CMK (cell line): ENCODE measurements around the gene MTG1.

Experiments
- DNase-seq: peaks from one replicate; pipeline ENCODE4 v3.0.0-alpha.2; 2010; ENCODE audit warnings: low read depth

The MTG1 gene

DNA sequence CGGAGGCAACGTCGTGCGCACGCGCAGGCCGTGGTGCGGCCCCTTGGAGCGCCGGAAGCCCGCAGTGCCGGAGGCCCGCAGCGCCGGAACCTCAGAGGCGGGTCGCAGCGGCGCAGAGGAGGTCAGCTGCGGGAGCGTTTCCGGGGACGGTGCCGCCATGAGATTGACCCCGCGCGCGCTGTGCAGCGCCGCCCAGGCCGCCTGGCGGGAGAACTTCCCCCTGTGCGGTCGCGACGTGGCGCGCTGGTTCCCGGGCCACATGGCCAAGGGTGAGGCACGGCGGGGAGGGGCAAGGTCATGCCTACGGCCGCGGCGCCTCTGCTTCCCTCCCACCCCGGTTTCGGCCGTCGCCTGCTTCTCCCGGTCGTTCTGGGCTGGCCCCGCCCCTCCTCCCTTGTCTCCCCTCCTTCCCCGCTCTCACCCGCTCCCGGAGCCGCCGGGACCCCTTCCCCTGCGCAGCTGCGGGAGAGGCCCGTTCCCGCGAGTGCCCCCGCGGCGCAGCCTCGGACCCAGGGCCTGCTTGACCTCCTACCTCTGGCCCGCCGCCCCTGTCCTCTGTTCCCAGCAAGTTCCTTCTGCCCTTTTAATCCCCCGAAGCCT is at the start of gene MTG1:
TSS of gene MTG1 (plus strand) at position 94 of the 600 bp plus-strand sequence. CDS start at position 158, 64 bp downstream.
- peak; percentile 86 for DNase-seq

DNA sequence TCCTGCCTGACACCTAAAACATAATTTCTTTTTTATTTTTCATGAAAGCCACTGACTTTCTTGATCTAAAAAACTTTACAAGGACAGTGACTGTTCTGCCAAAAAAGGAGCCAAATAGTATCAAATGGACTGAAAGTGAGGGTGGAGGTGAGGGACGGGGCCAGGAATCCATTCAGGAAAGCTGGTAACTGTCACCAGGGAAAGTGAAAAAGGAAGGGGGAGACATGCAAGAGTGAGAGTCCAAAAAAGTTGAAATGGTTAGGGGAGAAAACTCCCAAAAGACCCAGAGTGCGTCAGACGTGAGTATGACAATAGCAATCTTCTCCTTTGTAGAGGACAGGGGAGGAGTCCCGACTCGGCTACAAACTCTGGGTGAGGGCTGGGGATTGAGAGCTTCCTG is 49.7 kb upstream of the MTG1 start:
- DNase-seq = no peak

DNA sequence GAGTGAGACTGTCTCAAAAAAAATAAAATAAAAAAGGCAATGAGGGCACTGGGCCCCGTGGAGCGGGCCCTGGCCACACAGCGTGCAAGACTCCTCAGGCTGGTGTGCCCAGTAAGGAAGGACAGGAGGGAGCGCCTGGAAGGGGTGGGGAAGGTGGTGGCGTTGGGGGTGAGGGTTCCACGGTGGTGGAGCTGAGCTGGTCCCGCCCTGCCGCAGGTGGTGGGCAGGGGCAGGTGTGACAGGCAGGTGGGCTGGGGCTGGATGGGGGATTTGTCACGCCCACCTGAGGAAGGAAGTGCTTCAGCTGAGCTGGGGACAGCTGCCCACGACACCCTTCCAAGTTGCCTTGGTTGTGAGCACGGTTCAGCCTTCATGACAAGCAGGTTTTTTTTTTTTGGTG is 47.5 kb upstream of the MTG1 start:
- DNase-seq = no peak

- DNase-seq = no peak
These were observed 46.0 kb upstream of the MTG1 start for GRCh38 chr10:133347710-133348517.

DNA sequence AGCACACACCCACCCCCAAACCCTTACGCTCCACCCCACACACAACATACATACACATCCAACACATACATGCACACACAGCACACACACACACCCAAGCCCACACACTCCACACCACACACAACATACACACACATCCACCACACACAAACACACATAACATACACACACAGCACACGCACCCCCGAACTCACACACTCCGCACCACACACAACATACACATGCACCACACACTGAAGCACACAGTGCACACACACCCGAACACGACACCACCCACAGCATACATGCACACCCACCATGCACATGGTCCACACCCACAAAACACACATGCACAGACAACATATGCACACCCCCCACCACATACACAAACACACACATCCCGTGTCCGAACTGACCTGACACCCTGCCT is 44.8 kb upstream of the MTG1 start:
- no peak for DNase-seq

- no peak for DNase-seq
These were observed 44.4 kb upstream of the MTG1 start for GRCh38 chr10:133349577-133350011.

- no peak for DNase-seq
These were observed 43.5 kb upstream of the MTG1 start for GRCh38 chr10:133350283-133350949.

DNA sequence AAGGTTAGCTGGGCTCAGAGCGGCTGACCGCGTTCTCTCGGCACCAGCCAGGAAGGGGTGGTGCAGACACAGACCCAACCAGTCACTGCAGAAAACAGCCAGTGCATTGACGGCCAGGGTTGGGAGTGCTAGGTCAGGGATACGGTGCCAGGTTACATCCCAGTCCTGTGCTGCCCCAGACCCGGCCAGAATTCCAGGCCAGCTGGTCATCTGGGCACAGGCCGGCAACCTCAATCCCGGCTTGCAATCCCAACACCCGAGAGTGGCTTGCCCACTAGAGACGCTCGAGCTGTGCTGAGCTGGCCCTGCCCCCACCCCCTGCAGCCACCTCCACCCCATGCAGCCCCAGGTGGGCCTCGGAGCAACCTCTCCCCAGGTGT is 43.0 kb upstream of the MTG1 start:
- no peak for DNase-seq

GRCh38 chr10:133351408-133352318 is 42.3 kb upstream of the MTG1 start:
- no peak for DNase-seq

- DNase-seq = no peak
These were observed 40.6 kb upstream of the MTG1 start for GRCh38 chr10:133353202-133353959.

- no peak for DNase-seq
These were observed 39.9 kb upstream of the MTG1 start for GRCh38 chr10:133353988-133354605.

DNA sequence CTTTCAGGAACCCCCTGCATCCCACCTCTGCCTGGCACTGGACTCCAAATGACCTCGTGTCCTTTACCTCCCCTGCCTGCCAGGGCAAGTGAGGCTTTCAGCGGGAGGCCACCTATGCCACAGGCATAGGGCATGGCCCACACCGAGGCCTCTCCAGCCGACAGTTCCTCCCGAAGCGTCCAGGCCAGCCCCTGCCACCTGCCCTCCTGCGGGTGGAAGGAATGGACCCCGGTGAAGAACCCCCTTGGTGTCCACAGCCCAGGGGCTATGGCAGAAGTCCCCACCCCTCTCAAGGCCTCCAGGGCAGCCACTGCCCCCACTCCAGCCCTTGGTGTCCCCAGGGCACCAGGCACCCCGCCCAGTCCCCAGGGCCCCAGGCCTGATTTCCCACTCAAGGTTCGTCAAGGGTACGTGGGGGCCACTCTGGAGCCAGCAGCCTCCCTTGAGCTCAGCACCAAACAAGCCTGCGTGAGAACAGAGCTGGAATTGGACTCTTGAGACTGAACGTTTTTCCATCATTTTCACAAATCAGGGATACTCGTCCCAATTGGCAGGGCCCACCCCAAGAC is 39.2 kb upstream of the MTG1 start:
- no peak for DNase-seq

- no peak for DNase-seq
These were observed 38.7 kb upstream of the MTG1 start for GRCh38 chr10:133355266-133355665.

GRCh38 chr10:133355991-133356390 is 38.0 kb upstream of the MTG1 start:
- DNase-seq = no peak

- no peak for DNase-seq
These were observed 37.2 kb upstream of the MTG1 start for GRCh38 chr10:133356549-133357284.

- peak; percentile 83 for DNase-seq
These were observed 36.4 kb upstream of the MTG1 start, which contains the start of gene FUOM for GRCh38 chr10:133357285-133358161. TSS of gene FUOM (minus strand) at chr10:133358019. CDS start at chr10:133358007, 12 bp downstream.

DNA sequence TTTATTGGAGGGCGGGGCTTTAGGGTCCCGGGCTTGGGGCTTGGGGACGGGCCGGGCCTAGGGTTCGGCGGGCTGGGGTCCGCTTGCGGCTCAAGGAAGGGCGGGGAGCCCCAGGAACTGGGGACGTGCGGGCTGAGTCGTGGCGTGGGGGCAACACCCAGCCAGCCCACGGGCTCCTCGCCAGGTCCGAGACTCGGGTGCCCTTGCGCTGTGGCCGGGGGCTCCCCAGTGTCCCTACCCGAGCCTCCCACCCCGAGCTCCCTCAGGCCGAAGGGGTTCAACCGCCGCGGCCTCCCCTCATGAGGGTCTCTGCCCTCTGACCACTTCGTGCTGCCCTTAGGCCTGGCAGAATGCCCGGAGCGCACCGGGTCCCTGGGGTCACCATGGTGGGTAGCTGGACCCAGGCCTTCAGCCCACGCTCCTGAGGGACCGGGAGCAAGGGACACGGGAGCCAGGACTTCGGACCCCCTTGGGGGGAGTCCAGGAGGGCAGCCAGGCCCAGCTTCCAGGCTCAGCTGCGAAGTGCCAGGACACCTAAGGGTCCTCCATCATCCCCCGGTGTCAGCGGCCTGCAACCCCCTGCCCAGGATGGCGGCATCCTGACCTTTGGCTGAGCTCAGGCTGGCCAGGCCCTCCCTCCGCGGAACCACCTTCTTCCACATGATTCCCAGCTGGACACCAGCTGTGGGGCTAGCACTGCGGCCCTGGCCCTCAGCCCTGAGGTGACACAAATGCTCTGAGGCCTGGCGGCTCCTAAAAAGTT is 35.6 kb upstream of the MTG1 start:
- no peak for DNase-seq

- DNase-seq = no peak
These were observed 35.0 kb upstream of the MTG1 start for GRCh38 chr10:133358925-133359310.
